ENCODE results near the gene KRT2.

Gene KRT2

GRCh38 chr12:52651726-52652261 is at the start of gene KRT2:
Gene KRT2, minus strand, starts transcription at chr12:52652211. Its CDS starts 69 bp downstream, at chr12:52652142.
- no peak for DNase-seq (ENCODE audit: low read depth in 2 of 2)

GRCh38 chr12:52701281-52701680 is 49.3 kb upstream of the KRT2 start:
- no peak for DNase-seq (ENCODE audit: low read depth in 2 of 2)

- DNase-seq (ENCODE audit: low read depth in 2 of 2) = no peak
Measured at GRCh38 chr12:52699960-52700359, 47.9 kb upstream of the KRT2 start.

- DNase-seq (ENCODE audit: low read depth in 2 of 2) = no peak
Measured at GRCh38 chr12:52699373-52699772, 47.4 kb upstream of the KRT2 start.

GRCh38 chr12:52698651-52699340 is 46.8 kb upstream of the KRT2 start:
- DNase-seq (ENCODE audit: low read depth in 2 of 2) = no peak

- no peak for DNase-seq (ENCODE audit: low read depth in 2 of 2)
Measured at GRCh38 chr12:52697058-52697582, 45.1 kb upstream of the KRT2 start.

GRCh38 chr12:52696588-52696987 is 44.6 kb upstream of the KRT2 start:
- no peak for DNase-seq (ENCODE audit: low read depth in 2 of 2)

- DNase-seq (ENCODE audit: low read depth in 2 of 2) = no peak
Measured at GRCh38 chr12:52695039-52695438, 43.0 kb upstream of the KRT2 start.

- no peak for DNase-seq (ENCODE audit: low read depth in 2 of 2)
Measured at GRCh38 chr12:52694151-52694550, 42.1 kb upstream of the KRT2 start.

GRCh38 chr12:52693261-52693660 is 41.2 kb upstream of the KRT2 start:
- no peak for DNase-seq (ENCODE audit: low read depth in 2 of 2)

- no peak for DNase-seq (ENCODE audit: low read depth in 2 of 2)
Measured at GRCh38 chr12:52692254-52692653, 40.2 kb upstream of the KRT2 start.

GRCh38 chr12:52691841-52692150 is 39.8 kb upstream of the KRT2 start:
- DNase-seq (ENCODE audit: low read depth in 2 of 2) = no peak

GRCh38 chr12:52691076-52691840 is 39.2 kb upstream of the KRT2 start:
- peak in 1 of 2 donors; percentile 19 for DNase-seq (ENCODE audit: low read depth in 2 of 2)

- no peak for DNase-seq (ENCODE audit: low read depth in 2 of 2)
Measured at GRCh38 chr12:52690351-52691075, 38.5 kb upstream of the KRT2 start.

GRCh38 chr12:52689936-52690335 is 37.9 kb upstream of the KRT2 start:
- no peak for DNase-seq (ENCODE audit: low read depth in 2 of 2)

GRCh38 chr12:52689239-52689638 is 37.2 kb upstream of the KRT2 start:
- no peak for DNase-seq (ENCODE audit: low read depth in 2 of 2)

- DNase-seq (ENCODE audit: low read depth in 2 of 2) = no peak
Measured at GRCh38 chr12:52688481-52688880, 36.5 kb upstream of the KRT2 start.

- DNase-seq (ENCODE audit: low read depth in 2 of 2) = no peak
Measured at GRCh38 chr12:52687497-52688385, 35.7 kb upstream of the KRT2 start.

GRCh38 chr12:52686756-52687487 is 34.9 kb upstream of the KRT2 start:
- no peak for DNase-seq (ENCODE audit: low read depth in 2 of 2)

GRCh38 chr12:52686063-52686462 is 34.1 kb upstream of the KRT2 start:
- DNase-seq (ENCODE audit: low read depth in 2 of 2) = no peak

All from stimulated activated CD8-positive, alpha-beta memory T cell treated with anti-CD3 and anti-CD28 coated beads, Interleukin-15, amount 100 ng/mL, for 48 hours (primary cell).